ENCODE measurements around the gene RFFL. TPM values are rescaled to one million over a fixed set of nuclear protein-coding genes. Genes with fewer than 3 reads are reported as not detected.

Gene RFFL
- total and polyA plus RNA-seq, 9 of the 15 experiments (the other 6 are each of a cell fraction or from before 2014, with no cell fraction given), result 3.4 to 18.1 (median 12.8) TPM

DNA sequence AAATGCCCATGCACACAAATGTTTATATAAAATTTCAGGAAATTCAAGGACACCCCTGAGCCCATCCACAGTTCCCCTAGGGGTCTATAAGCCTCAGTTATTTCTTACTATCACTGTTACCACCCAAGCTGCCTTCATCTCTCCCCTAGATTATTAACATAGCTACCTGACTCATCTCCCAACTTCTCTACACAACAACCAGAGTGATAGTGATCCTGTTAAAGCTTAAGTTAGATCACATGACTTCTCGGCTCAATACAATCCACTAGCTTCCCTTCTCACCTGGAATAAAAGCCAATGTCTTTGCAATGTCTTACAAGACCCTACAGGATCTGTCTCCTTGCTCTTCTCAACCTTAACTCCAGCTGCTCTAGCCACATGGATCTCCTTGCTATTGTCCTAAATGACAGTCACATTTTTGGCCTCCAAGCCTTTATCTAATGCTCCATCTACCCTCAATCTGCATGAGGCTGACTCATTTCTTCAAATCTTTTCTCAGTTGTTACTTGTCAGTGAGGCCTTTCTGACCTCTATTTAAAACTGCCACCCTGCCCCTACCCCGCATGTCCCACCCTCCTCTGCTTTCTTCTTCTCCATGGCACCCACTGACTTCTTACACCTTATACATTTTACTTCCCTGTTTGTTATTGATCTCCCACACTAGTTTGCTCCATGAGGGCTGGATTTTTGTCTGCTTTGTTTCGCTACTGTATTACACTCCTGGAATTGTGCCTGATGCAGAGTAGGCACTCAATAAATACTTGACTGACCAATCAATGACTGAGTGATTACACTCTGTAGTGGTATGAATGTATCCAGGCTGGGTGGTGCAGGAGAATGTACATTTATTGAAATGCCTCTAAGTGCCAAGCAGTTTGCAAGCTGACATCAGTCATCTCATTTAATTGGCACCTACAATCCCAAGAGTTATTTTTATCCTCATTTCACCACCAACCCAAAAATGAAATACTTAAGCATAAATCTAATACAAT, 88.4 kb downstream of the RFFL start (continued):
- TF ChIP-seq, protein P1, sequence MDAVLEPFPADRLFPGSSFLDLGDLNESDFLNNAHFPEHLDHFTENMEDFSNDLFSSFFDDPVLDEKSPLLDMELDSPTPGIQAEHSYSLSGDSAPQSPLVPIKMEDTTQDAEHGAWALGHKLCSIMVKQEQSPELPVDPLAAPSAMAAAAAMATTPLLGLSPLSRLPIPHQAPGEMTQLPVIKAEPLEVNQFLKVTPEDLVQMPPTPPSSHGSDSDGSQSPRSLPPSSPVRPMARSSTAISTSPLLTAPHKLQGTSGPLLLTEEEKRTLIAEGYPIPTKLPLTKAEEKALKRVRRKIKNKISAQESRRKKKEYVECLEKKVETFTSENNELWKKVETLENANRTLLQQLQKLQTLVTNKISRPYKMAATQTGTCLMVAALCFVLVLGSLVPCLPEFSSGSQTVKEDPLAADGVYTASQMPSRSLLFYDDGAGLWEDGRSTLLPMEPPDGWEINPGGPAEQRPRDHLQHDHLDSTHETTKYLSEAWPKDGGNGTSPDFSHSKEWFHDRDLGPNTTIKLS (IDR thresholded peaks at IDR 0.05; ENCODE audit: borderline replicate concordance, low read depth), result no peak
- TF ChIP-seq TAF7 (tag; IDR thresholded peaks at IDR 0.05) (no peak), RHOXF2B (CRISPR knock-in tag; conservative IDR thresholded peaks at IDR 0.05) (no peak), NFE2 (IDR thresholded peaks at IDR 0.05; ENCODE audit: low read depth) (peak; percentile 18; the same call in 1 of the 2 replicates), MYC (IDR thresholded peaks at IDR 0.05; ENCODE audit: low read depth, low read length) (peak; percentile 27; the same call in 1 of the 2 replicates), MYC (CRISPR knock-in tag; IDR thresholded peaks at IDR 0.05; ENCODE audit: borderline replicate concordance, low read depth) (no peak), EZH2 (IDR thresholded peaks at IDR 0.05; ENCODE audit: borderline replicate concordance, low read depth, low read length) (no peak), ZBTB1 (CRISPR knock-in tag; IDR thresholded peaks at IDR 0.05; ENCODE audit: borderline replicate concordance, low read depth) (no peak), ZNF24 (IDR thresholded peaks at IDR 0.05) (0 out of 2 replicates have a peak, but pooled peaks have one; percentile 36), TOE1 (IDR thresholded peaks at IDR 0.05; ENCODE audit: borderline replicate concordance) (peak; percentile 74; the same call in 1 of the 2 replicates), TOE1 (CRISPR knock-in tag; IDR thresholded peaks at IDR 0.05; ENCODE audit: borderline replicate concordance, low read depth) (no peak), SOX6 (IDR thresholded peaks at IDR 0.05) (peak; percentile 54; the same call in 1 of the 2 replicates), NELFE (IDR thresholded peaks at IDR 0.05; ENCODE audit: insufficient read depth, insufficient read length) (no peak), CHD2 (IDR thresholded peaks at IDR 0.05; ENCODE audit: low read depth, low read length) (no peak), HSF4 (CRISPR knock-in tag; IDR thresholded peaks at IDR 0.05; ENCODE audit: borderline replicate concordance) (no peak), ZNF780A (CRISPR knock-in tag; IDR thresholded peaks at IDR 0.05) (no peak)
- TF ChIP-seq, protein P2, sequence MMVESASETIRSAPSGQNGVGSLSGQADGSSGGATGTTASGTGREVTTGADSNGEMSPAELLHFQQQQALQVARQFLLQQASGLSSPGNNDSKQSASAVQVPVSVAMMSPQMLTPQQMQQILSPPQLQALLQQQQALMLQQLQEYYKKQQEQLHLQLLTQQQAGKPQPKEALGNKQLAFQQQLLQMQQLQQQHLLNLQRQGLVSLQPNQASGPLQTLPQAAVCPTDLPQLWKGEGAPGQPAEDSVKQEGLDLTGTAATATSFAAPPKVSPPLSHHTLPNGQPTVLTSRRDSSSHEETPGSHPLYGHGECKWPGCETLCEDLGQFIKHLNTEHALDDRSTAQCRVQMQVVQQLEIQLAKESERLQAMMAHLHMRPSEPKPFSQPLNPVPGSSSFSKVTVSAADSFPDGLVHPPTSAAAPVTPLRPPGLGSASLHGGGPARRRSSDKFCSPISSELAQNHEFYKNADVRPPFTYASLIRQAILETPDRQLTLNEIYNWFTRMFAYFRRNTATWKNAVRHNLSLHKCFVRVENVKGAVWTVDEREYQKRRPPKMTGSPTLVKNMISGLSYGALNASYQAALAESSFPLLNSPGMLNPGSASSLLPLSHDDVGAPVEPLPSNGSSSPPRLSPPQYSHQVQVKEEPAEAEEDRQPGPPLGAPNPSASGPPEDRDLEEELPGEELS (CRISPR knock-in tag; IDR thresholded peaks at IDR 0.05; ENCODE audit: borderline replicate concordance), result no peak
- TF ChIP-seq, protein P3, sequence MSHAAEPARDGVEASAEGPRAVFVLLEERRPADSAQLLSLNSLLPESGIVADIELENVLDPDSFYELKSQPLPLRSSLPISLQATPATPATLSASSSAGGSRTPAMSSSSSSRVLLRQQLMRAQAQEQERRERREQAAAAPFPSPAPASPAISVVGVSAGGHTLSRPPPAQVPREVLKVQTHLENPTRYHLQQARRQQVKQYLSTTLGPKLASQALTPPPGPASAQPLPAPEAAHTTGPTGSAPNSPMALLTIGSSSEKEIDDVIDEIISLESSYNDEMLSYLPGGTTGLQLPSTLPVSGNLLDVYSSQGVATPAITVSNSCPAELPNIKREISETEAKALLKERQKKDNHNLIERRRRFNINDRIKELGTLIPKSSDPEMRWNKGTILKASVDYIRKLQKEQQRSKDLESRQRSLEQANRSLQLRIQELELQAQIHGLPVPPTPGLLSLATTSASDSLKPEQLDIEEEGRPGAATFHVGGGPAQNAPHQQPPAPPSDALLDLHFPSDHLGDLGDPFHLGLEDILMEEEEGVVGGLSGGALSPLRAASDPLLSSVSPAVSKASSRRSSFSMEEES (CRISPR knock-in tag; IDR thresholded peaks at IDR 0.05), result peak; percentile 91
- TF ChIP-seq, protein P4, sequence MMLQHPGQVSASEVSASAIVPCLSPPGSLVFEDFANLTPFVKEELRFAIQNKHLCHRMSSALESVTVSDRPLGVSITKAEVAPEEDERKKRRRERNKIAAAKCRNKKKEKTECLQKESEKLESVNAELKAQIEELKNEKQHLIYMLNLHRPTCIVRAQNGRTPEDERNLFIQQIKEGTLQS (IDR thresholded peaks at IDR 0.05), result peak; percentile 69
- TF ChIP-seq, protein P4 (CRISPR knock-in tag; conservative IDR thresholded peaks at IDR 0.05), result no peak

All from K562 (cell line).